PC-9 (cell line): ENCODE measurements around the gene SLC46A1.

Source experiments
- EZH2 ChIP-seq: fragments of 200-600 bp; sonication (generic); IDR thresholded peaks from 2 replicates; pipeline ENCODE4 v1.8.0; 2017; ENCODE audit warnings: antibody characterized with exemption, low read depth
- TF ChIP-seq, protein P1 (sequence below): fragments of 200-600 bp; sonication (generic); conservative IDR thresholded peaks from 2 replicates; pipeline ENCODE4 v1.6.1; 2017; ENCODE audit warnings: mixed run types, antibody characterized with exemption, mild to moderate bottlenecking, moderate library complexity

DNA sequence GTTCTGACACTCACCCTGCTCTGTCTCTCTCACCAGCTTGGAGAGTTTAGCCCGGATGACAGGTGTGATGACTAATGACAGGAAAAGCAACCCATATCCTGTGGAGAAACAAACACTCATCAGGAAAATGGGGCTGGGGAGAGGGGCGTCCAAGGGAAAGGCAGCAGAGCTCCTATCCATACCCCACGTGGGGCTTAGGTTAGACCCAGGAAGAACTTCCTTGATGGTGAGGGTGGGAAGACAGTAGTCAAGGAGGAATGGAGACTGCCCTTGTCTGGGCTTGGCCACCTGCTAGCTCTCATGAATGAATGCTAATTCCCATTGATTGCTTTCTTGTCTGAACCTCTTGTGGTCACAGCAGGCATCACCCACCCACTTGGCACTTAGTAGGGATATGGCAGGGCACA is 3.8 kb downstream of the SLC46A1 start:
- TF ChIP-seq, protein P1, sequence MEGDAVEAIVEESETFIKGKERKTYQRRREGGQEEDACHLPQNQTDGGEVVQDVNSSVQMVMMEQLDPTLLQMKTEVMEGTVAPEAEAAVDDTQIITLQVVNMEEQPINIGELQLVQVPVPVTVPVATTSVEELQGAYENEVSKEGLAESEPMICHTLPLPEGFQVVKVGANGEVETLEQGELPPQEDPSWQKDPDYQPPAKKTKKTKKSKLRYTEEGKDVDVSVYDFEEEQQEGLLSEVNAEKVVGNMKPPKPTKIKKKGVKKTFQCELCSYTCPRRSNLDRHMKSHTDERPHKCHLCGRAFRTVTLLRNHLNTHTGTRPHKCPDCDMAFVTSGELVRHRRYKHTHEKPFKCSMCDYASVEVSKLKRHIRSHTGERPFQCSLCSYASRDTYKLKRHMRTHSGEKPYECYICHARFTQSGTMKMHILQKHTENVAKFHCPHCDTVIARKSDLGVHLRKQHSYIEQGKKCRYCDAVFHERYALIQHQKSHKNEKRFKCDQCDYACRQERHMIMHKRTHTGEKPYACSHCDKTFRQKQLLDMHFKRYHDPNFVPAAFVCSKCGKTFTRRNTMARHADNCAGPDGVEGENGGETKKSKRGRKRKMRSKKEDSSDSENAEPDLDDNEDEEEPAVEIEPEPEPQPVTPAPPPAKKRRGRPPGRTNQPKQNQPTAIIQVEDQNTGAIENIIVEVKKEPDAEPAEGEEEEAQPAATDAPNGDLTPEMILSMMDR, result no peak
- no peak for TF ChIP-seq EZH2
